Gastrocnemius medialis (tissue), 4 donors: ENCODE data around the gene RASAL2. TPM values are rescaled to one million over a fixed set of nuclear protein-coding genes. Genes with fewer than 3 reads are reported as not detected.

Experiments used
- ATAC-seq, 2 donors: fragments of 150-250 bp; one replicate each; pipeline ENCODE4 v1.9.1; 2016
- DNase-seq, 2 donors: peaks; one replicate each; pipeline ENCODE4 v3.0.0-alpha.2; 2019
- H3K27ac ChIP-seq, 4 donors: fragments of 200-600 bp; sonication (generic); 1 replicate in 1 of 4; 2 replicates in 3 of 4; pipeline ENCODE4 v1.5.1; 2016 to 2018; ENCODE audit warnings: mild to moderate bottlenecking in 2 of 4, moderate library complexity in 1 of 4
- H3K27me3 ChIP-seq, 3 donors: fragments of 200-600 bp; sonication (generic) in 2 of 3; 1 replicate in 1 of 3; 2 replicates in 2 of 3; pipeline versions ENCODE4 v1.5.1 to v1.6.0; 2016 to 2019; ENCODE audit warnings: mild to moderate bottlenecking in 1 of 3, moderate library complexity in 1 of 3
- H3K36me3 ChIP-seq, 2 donors: fragments of 200-600 bp; sonication (generic) in 1 of 2; one replicate each; pipeline ENCODE4 v1.5.1; 2017 to 2018
- H3K4me1 ChIP-seq, 2 donors: fragments of 200-600 bp; sonication (generic) in 1 of 2; one replicate each; pipeline ENCODE4 v1.5.1; 2016 to 2017; ENCODE audit warnings: mild to moderate bottlenecking in 2 of 2
- H3K4me3 ChIP-seq, 4 donors: fragments of 200-600 bp; sonication (generic) in 3 of 4; 1 replicate in 1 of 4; 2 replicates in 3 of 4; pipeline ENCODE4 v1.5.1; 2016 to 2019; ENCODE audit warnings: mild to moderate bottlenecking in 2 of 4
- H3K9me3 ChIP-seq, 3 donors: fragments of 200-600 bp; sonication (generic) in 2 of 3; 1 replicate in 1 of 3; 2 replicates in 2 of 3; pipeline ENCODE4 v1.5.1; 2016 to 2019
- POLR2A ChIP-seq, 2 donors: fragments of 450-650 bp; IDR thresholded peaks; one replicate each; pipeline ENCODE4 v1.6.1; 2017; ENCODE audit warnings: antibody characterized with exemption in 2 of 2, mild to moderate bottlenecking in 2 of 2, moderate library complexity in 2 of 2
- in situ Hi-C, 4 donors: fragments of 200-750 bp; cut with MboI; loops; one replicate each; pipeline versions ENCODE4 v1.15.0 to v1.8.0; 2017; ENCODE audit warnings: low sequenced_read_pairs in 4 of 4
- intact Hi-C: fragments of 100-400 bp; cut with DNase I; formaldehyde crosslinking; loops from one replicate; pipeline ENCODE4 v1.15.1; 2023; ENCODE audit warnings: low total_unique reads
- total RNA-seq, 4 donors: library from RNA; depleted of rRNA; stranded (reverse); fragments of >200 nt; gene quantifications; one replicate each; pipeline versions ENCODE4 v1.1.0 to v1.2.3, GENCODE V29; 2016
- TF ChIP-seq, protein P1 (sequence below), 5 experiments: fragments of 450-650 bp in 3 of 5; fragments of 200-600 bp in 2 of 5; sonication (generic) in 2 of 5; IDR thresholded peaks in 4 of 5; conservative IDR thresholded peaks in 1 of 5; 1 replicate in 4 of 5; 2 replicates in 1 of 5; pipeline ENCODE4 v1.5.1; 2016 to 2019; ENCODE audit warnings: antibody characterized with exemption in 5 of 5, mild to moderate bottlenecking in 3 of 5, moderate library complexity in 3 of 5

RASAL2 gene
- total RNA-seq, 4 donors from 2014 or later, result 7.6 to 13.4 (median 8.8) TPM

DNA sequence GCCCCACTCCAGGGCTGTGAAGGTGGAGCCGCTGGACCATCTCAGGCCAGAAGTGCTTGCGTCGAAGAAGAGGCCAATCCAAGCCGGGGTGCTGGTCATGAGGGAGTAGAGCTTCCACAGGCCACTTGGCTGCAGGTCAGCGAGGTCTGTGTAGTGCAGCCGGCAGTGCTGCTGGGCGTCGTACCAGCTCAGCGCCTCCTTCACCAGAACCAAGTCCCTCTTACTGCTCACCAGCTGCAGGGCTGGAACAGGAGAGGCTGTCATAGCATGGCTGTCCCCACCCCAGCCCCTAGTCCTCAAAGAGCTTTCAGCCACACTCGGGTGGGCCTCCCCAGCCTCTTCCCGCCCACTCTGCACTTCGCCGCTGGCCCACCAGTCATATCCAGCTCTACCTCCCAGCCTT is 400.7 kb downstream of the RASAL2 start:
- H3K27me3 ChIP-seq, result no peaks in the 10 kb centered on the region
- no peak for TF ChIP-seq POLR2A (IDR thresholded peaks at IDR 0.05)
- TF ChIP-seq, protein P1, sequence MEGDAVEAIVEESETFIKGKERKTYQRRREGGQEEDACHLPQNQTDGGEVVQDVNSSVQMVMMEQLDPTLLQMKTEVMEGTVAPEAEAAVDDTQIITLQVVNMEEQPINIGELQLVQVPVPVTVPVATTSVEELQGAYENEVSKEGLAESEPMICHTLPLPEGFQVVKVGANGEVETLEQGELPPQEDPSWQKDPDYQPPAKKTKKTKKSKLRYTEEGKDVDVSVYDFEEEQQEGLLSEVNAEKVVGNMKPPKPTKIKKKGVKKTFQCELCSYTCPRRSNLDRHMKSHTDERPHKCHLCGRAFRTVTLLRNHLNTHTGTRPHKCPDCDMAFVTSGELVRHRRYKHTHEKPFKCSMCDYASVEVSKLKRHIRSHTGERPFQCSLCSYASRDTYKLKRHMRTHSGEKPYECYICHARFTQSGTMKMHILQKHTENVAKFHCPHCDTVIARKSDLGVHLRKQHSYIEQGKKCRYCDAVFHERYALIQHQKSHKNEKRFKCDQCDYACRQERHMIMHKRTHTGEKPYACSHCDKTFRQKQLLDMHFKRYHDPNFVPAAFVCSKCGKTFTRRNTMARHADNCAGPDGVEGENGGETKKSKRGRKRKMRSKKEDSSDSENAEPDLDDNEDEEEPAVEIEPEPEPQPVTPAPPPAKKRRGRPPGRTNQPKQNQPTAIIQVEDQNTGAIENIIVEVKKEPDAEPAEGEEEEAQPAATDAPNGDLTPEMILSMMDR (IDR thresholded peaks at IDR 0.05 in 4 of 5, conservative IDR thresholded peaks at IDR 0.05 in 1 of 5), result no peak
- H3K27ac ChIP-seq, result no peak overlapping the region
- H3K9me3 ChIP-seq, result no peaks in the 10 kb centered on the region
- H3K4me3 ChIP-seq, result no peak overlapping the region
- ATAC-seq (no peak), DNase-seq (no peak)
- in situ Hi-C loops (loop anchor here in 1 of 4 donors (25.0 kb wide), 1 partner anchor 207 kb away; no protein-coding TSS in a partner anchor), intact Hi-C loops (no loop called here)
- no peaks in the 10 kb centered on the region for H3K4me1 ChIP-seq
- H3K36me3 ChIP-seq, result no peaks in the 10 kb centered on the region

DNA sequence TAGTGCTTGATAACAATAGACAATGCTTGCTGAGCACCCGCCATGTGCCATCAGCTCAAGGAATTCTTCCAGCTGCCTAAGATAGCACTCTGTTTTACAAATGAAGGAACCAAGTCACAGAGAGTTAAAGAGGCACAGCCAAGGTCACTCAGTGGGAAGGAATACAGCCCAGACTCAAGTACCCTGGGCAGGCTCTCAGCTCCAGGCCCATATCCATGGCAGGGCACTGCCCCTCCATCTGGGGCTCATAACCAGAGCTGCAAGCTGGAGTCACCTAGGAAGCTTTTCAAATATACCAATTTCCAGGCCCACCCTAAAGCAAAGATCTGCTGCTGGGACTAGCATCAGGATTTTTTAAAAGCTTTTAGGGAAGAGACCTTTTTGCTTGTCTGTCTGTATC is 401.3 kb downstream of the RASAL2 start:
- intact Hi-C loops (no loop called here), in situ Hi-C loops (loop anchor here in 1 of 4 donors (25.0 kb wide), 1 partner anchor 208 kb away; no protein-coding TSS in a partner anchor)
- TF ChIP-seq POLR2A (IDR thresholded peaks at IDR 0.05), result no peak
- TF ChIP-seq, protein P1 (IDR thresholded peaks at IDR 0.05 in 4 of 5, conservative IDR thresholded peaks at IDR 0.05 in 1 of 5), result no peak
- H3K27me3 ChIP-seq, result no peaks in the 10 kb centered on the region
- ATAC-seq, result no peak
- no peaks in the 10 kb centered on the region for H3K36me3 ChIP-seq
- no peak overlapping the region for H3K4me3 ChIP-seq
- no peaks in the 10 kb centered on the region for H3K9me3 ChIP-seq
- H3K4me1 ChIP-seq, result no peaks in the 10 kb centered on the region
- DNase-seq, result no peak
- H3K27ac ChIP-seq, result no peak overlapping the region

DNA sequence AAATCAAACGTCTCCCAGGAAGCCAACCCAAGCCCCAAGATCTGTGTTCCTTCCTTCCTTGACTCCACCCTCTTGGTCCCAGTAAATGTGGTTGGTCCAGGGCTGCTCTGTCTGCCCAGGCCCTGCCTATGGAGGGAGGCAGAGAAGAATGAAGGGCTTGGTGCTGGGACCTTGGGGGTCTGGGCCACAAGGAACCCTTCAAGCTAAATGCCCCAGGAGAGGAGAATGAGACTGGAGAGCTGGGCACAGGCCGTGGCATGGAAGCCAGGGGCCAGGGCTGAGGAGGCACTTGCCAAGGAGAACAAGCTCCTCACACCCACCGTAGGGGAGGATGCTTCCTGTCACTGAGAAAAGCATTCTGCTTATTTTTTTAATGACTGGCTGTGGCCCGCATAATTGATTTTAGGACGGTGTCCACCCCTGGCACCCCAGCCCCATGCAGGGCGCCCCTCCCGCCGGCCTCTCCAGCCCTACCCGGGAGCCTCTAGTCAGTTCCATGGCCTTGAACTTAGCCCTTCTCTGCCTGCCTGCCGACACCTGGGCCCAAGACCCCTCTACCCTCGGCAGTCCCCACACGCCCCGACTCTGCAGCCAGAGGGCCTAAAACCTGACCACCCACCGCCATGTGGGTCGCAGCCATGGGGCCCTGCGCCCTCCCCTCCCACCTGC is 402.0 kb downstream of the RASAL2 start:
- Histone ChIP-seq H3K4me3 (no peak overlapping the region), H3K36me3 (no peaks in the 10 kb centered on the region), H3K4me1 (no peaks in the 10 kb centered on the region), H3K9me3 (no peaks in the 10 kb centered on the region), H3K27ac (no peak overlapping the region), H3K27me3 (no peaks in the 10 kb centered on the region)
- intact Hi-C loops, result no loop called here
- in situ Hi-C loops, result loop anchor here in 1 of 4 donors (25.0 kb wide), 1 partner anchor 209 kb away; no protein-coding TSS in a partner anchor
- DNase-seq, result no peak
- TF ChIP-seq, protein P1 (IDR thresholded peaks at IDR 0.05 in 4 of 5, conservative IDR thresholded peaks at IDR 0.05 in 1 of 5), result no peak
- no peak for TF ChIP-seq POLR2A (IDR thresholded peaks at IDR 0.05)
- no peak for ATAC-seq

DNA sequence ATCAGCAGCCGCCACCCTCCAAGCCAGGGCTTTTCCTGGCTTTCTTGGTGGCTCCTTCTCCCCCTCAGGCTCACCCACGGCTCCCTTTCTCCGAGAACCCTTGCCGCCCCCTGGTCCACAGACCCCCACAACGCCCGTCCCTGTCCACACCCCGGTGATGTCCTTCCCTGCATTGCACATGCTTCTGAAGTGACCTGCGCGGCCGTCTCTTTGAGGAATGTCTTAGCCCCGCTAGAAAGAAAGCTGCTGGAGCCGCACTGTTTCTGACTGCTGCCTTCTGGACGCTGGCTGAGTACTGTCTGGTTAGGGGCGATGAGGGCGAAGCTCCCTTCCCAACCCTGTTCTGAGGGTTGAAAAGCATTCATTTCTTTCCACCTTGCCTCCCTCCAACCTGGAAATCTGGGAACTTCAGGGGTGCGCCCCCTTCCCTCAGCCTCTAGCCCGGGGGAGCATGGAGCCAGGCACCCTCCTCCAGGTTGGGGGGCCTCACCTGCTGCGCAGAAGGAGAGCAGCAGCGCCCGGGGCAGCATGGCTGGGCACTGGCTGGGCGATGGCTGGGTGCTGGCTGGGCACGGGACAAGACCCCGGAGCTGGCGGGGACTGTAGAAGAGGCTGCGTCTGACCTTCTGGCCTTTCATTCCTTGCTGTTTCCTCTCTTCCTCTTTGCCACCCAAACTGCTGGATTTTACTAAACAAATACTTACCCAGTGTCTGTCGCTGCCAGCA is 402.7 kb downstream of the RASAL2 start, which contains the start of gene CLEC20A:
Gene CLEC20A (minus strand): TSS at position 555 of the 726 bp plus-strand sequence. CDS start 25 bp downstream, at position 530.
- H3K27ac ChIP-seq, result no peak within 1 kb of the TSS
- no peaks in the 10 kb centered on the region for H3K9me3 ChIP-seq
- H3K4me1 ChIP-seq, result no peaks in the 10 kb centered on the region
- intact Hi-C loops, result no loop called here
- H3K4me3 ChIP-seq, result no peak within 1 kb of the TSS
- H3K36me3 ChIP-seq, result no peaks in the 10 kb centered on the region
- TF ChIP-seq POLR2A (IDR thresholded peaks at IDR 0.05), result no peak
- TF ChIP-seq, protein P1 (IDR thresholded peaks at IDR 0.05 in 4 of 5, conservative IDR thresholded peaks at IDR 0.05 in 1 of 5), result no peak
- no peaks in the 10 kb centered on the region for H3K27me3 ChIP-seq
- ATAC-seq, result no peak
- DNase-seq, result no peak
- in situ Hi-C loops, result loop anchor here in 1 of 4 donors (25.0 kb wide), 1 partner anchor 209 kb away; no protein-coding TSS in a partner anchor
